GM23338 (cell line): ENCODE data around the gene ALDH5A1. TPM values are rescaled to one million over a fixed set of nuclear protein-coding genes. Genes with fewer than 3 reads are reported as not detected.

Source experiments
- ATAC-seq: fragments of 200-7000 bp; cut with Tn5 transposase; 3 replicates; pipeline ENCODE4 v1.9.1; 2020
- DNase-seq: peaks from one replicate; pipeline ENCODE4 v3.0.0-alpha.2; 2015; ENCODE audit warnings: low spot score
- H2AFZ ChIP-seq: fragments of 200-600 bp; sonication (generic); 2 replicates; pipeline ENCODE4 v1.8.0; 2016; ENCODE audit warnings: antibody characterized with exemption, mild to moderate bottlenecking, moderate library complexity
- H3F3A ChIP-seq: fragments of 200-600 bp; sonication (generic); replicated peaks from 2 replicates; pipeline ENCODE4 v1.8.0; 2017; ENCODE audit warnings: antibody characterized with exemption, mixed run types, low read depth
- H3K27ac ChIP-seq: fragments of 200-600 bp; sonication (generic); 2 replicates; pipeline ENCODE4 v1.6.1; 2016; ENCODE audit warnings: low read depth
- H3K27me3 ChIP-seq: fragments of 200-600 bp; sonication (generic); 2 replicates; pipeline ENCODE4 v1.8.0; 2016; ENCODE audit warnings: mild to moderate bottlenecking, mixed run types, moderate library complexity; ENCODE audit not compliant: insufficient read depth
- H3K36me3 ChIP-seq: fragments of 200-600 bp; sonication (generic); 2 replicates; pipeline ENCODE4 v1.8.0; 2016; ENCODE audit warnings: mild to moderate bottlenecking; ENCODE audit not compliant: insufficient read depth
- H3K4me1 ChIP-seq: fragments of 200-600 bp; sonication (generic); 2 replicates; pipeline ENCODE4 v1.8.0; 2016; ENCODE audit warnings: mild to moderate bottlenecking, moderate library complexity; ENCODE audit not compliant: insufficient read depth
- H3K4me2 ChIP-seq: fragments of 200-600 bp; sonication (generic); 2 replicates; pipeline ENCODE4 v1.7.1; 2017; ENCODE audit warnings: mixed run types
- H3K4me3 ChIP-seq: fragments of 200-600 bp; sonication (generic); 2 replicates; pipeline ENCODE4 v1.6.1; 2016; ENCODE audit warnings: mixed run types
- H3K79me2 ChIP-seq: fragments of 200-600 bp; sonication (generic); replicated peaks from 2 replicates; pipeline ENCODE4 v1.8.0; 2017; ENCODE audit warnings: mild to moderate bottlenecking; ENCODE audit not compliant: insufficient read depth
- H3K9me2 ChIP-seq: fragments of 200-600 bp; sonication (generic); 2 replicates; pipeline ENCODE4 v1.8.0; 2017; ENCODE audit not compliant: insufficient read depth
- H4K20me1 ChIP-seq: fragments of 200-600 bp; sonication (generic); replicated peaks from 2 replicates; pipeline ENCODE4 v1.8.0; 2017; ENCODE audit warnings: mild to moderate bottlenecking; ENCODE audit not compliant: insufficient read depth
- H3K27ac Mint-ChIP-seq: 2 replicates; pipeline ENCODE4 v1.8.0; 2020; ENCODE audit warnings: inconsistent platforms, mild to moderate bottlenecking, moderate library complexity, mixed read lengths
- H3K27me3 Mint-ChIP-seq: 3 replicates; pipeline ENCODE4 v1.8.0; 2022; ENCODE audit warnings: low read depth, mild to moderate bottlenecking, moderate library complexity, mixed read lengths, inconsistent platforms; ENCODE audit not compliant: insufficient read depth, poor library complexity
- H3K36me3 Mint-ChIP-seq: 3 replicates; pipeline ENCODE4 v1.8.0; 2021; ENCODE audit warnings: low read depth, mild to moderate bottlenecking, inconsistent platforms, moderate library complexity, mixed read lengths
- H3K4me1 Mint-ChIP-seq: 3 replicates; pipeline ENCODE4 v1.8.0; 2020; ENCODE audit warnings: mild to moderate bottlenecking, inconsistent platforms, mixed read lengths
- H3K4me3 Mint-ChIP-seq: 3 replicates; pipeline ENCODE4 v1.8.0; 2021; ENCODE audit warnings: moderate library complexity, mild to moderate bottlenecking, inconsistent platforms, mixed read lengths
- H3K9me3 Mint-ChIP-seq: 3 replicates; pipeline ENCODE4 v1.8.0; 2020; ENCODE audit warnings: moderate library complexity, mild to moderate bottlenecking, inconsistent platforms, mixed read lengths
- CREB1 ChIP-seq: fragments of 250-450 bp; sonication (Bioruptor Pico); IDR thresholded peaks from 2 replicates; pipeline ENCODE4 v1.5.0; 2020; ENCODE audit warnings: low read depth, mild to moderate bottlenecking, moderate library complexity
- EZH2 ChIP-seq: fragments of 200-600 bp; sonication (generic); IDR thresholded peaks from one replicate; pipeline ENCODE4 v1.8.0; 2017; ENCODE audit warnings: antibody characterized with exemption, mild to moderate bottlenecking, low read depth; ENCODE audit not compliant: unreplicated experiment
- JUNB ChIP-seq: IDR thresholded peaks from one replicate; pipeline ENCODE4 v1.6.1; 2016; ENCODE audit warnings: antibody characterized with exemption; ENCODE audit not compliant: unreplicated experiment
- POLR2AphosphoS5 ChIP-seq: IDR thresholded peaks from 2 replicates; pipeline ENCODE4 v1.6.1; 2016; ENCODE audit warnings: antibody characterized with exemption, low read depth
- STAT1 ChIP-seq: IDR thresholded peaks from one replicate; pipeline ENCODE4 v1.6.1; 2016; ENCODE audit warnings: antibody characterized with exemption; ENCODE audit not compliant: unreplicated experiment
- ZNF114 ChIP-seq: fragments of 250-450 bp; sonication (Bioruptor Pico); IDR thresholded peaks from 2 replicates; pipeline ENCODE4 v1.5.0; 2020; ENCODE audit warnings: mild to moderate bottlenecking, moderate library complexity
- ZNF331 ChIP-seq: fragments of 250-450 bp; sonication (Bioruptor Pico); IDR thresholded peaks from 2 replicates; pipeline ENCODE4 v1.5.0; 2020; ENCODE audit warnings: low read depth, mild to moderate bottlenecking, moderate library complexity
- polyA plus RNA-seq: library from polyadenylated mRNA; unstranded; fragments of >200 nt; fragmentation: Nextera tagmentation; extraction: Ambion mirVana; gene quantifications from 2 replicates; pipeline ENCODE4 v1.2.1, GENCODE V29; 2016
- total RNA-seq: library from RNA; depleted of rRNA; stranded (reverse); fragments of >200 nt; shearing (Covaris generic); gene quantifications from 2 replicates; pipeline ENCODE4 v1.2.3, GENCODE V29; 2014
- TF ChIP-seq, protein P1 (sequence below): fragments of 250-450 bp; sonication (Bioruptor Pico); IDR thresholded peaks from 2 replicates; pipeline ENCODE4 v1.5.0; 2020; ENCODE audit warnings: mild to moderate bottlenecking, moderate library complexity
- TF ChIP-seq, protein P2 (sequence below): IDR thresholded peaks from 2 replicates; pipeline ENCODE4 v1.6.1; 2016; ENCODE audit warnings: antibody characterized with exemption
- TF ChIP-seq, protein P3 (sequence below): IDR thresholded peaks from one replicate; pipeline ENCODE4 v1.6.1; 2018; ENCODE audit warnings: antibody characterized with exemption; ENCODE audit not compliant: unreplicated experiment

Gene ALDH5A1
- total and polyA plus RNA-seq, 2 experiments from 2014 or later: 3.1 to 5.2 TPM

DNA sequence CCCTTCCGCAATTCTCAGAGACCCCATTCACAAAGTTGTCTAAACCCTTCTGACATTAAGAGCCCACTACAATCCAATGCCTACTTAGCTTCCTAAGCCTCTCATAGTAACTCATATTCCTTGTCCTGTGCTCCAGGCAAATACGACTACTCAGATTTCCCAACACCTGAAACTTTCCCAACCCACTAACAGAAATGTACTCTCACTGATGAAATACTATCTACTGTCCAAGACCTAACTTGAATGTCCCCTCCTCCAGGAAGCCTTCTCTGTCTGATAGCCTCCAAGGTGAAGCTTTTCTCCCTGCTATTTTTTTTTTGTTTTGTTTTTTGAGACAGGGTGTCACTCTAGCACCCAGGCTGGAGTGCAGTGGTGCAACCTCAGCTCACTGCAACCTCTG is 35.8 kb upstream of the ALDH5A1 start (continued):
- TF ChIP-seq, protein P1, sequence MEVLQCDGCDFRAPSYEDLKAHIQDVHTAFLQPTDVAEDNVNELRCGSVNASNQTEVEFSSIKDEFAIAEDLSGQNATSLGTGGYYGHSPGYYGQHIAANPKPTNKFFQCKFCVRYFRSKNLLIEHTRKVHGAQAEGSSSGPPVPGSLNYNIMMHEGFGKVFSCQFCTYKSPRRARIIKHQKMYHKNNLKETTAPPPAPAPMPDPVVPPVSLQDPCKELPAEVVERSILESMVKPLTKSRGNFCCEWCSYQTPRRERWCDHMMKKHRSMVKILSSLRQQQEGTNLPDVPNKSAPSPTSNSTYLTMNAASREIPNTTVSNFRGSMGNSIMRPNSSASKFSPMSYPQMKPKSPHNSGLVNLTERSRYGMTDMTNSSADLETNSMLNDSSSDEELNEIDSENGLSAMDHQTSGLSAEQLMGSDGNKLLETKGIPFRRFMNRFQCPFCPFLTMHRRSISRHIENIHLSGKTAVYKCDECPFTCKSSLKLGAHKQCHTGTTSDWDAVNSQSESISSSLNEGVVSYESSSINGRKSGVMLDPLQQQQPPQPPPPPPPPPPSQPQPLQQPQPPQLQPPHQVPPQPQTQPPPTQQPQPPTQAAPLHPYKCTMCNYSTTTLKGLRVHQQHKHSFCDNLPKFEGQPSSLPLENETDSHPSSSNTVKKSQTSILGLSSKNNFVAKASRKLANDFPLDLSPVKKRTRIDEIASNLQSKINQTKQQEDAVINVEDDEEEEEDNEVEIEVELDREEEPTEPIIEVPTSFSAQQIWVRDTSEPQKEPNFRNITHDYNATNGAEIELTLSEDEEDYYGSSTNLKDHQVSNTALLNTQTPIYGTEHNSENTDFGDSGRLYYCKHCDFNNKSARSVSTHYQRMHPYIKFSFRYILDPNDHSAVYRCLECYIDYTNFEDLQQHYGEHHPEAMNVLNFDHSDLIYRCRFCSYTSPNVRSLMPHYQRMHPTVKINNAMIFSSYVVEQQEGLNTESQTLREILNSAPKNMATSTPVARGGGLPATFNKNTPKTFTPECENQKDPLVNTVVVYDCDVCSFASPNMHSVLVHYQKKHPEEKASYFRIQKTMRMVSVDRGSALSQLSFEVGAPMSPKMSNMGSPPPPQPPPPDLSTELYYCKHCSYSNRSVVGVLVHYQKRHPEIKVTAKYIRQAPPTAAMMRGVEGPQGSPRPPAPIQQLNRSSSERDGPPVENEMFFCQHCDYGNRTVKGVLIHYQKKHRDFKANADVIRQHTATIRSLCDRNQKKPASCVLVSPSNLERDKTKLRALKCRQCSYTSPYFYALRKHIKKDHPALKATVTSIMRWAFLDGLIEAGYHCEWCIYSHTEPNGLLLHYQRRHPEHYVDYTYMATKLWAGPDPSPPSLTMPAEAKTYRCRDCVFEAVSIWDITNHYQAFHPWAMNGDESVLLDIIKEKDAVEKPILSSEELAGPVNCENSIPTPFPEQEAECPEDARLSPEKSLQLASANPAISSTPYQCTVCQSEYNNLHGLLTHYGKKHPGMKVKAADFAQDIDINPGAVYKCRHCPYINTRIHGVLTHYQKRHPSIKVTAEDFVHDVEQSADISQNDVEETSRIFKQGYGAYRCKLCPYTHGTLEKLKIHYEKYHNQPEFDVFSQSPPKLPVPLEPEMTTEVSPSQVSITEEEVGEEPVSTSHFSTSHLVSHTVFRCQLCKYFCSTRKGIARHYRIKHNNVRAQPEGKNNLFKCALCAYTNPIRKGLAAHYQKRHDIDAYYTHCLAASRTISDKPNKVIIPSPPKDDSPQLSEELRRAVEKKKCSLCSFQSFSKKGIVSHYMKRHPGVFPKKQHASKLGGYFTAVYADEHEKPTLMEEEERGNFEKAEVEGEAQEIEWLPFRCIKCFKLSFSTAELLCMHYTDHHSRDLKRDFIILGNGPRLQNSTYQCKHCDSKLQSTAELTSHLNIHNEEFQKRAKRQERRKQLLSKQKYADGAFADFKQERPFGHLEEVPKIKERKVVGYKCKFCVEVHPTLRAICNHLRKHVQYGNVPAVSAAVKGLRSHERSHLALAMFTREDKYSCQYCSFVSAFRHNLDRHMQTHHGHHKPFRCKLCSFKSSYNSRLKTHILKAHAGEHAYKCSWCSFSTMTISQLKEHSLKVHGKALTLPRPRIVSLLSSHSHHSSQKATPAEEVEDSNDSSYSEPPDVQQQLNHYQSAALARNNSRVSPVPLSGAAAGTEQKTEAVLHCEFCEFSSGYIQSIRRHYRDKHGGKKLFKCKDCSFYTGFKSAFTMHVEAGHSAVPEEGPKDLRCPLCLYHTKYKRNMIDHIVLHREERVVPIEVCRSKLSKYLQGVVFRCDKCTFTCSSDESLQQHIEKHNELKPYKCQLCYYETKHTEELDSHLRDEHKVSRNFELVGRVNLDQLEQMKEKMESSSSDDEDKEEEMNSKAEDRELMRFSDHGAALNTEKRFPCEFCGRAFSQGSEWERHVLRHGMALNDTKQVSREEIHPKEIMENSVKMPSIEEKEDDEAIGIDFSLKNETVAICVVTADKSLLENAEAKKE (CRISPR knock-in tag): no peak
- TF ChIP-seq POLR2AphosphoS5 (no peak), JUNB (no peak), STAT1 (no peak), CREB1 (CRISPR knock-in tag) (no peak)
- TF ChIP-seq, protein P2, sequence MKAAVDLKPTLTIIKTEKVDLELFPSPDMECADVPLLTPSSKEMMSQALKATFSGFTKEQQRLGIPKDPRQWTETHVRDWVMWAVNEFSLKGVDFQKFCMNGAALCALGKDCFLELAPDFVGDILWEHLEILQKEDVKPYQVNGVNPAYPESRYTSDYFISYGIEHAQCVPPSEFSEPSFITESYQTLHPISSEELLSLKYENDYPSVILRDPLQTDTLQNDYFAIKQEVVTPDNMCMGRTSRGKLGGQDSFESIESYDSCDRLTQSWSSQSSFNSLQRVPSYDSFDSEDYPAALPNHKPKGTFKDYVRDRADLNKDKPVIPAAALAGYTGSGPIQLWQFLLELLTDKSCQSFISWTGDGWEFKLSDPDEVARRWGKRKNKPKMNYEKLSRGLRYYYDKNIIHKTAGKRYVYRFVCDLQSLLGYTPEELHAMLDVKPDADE: no peak

DNA sequence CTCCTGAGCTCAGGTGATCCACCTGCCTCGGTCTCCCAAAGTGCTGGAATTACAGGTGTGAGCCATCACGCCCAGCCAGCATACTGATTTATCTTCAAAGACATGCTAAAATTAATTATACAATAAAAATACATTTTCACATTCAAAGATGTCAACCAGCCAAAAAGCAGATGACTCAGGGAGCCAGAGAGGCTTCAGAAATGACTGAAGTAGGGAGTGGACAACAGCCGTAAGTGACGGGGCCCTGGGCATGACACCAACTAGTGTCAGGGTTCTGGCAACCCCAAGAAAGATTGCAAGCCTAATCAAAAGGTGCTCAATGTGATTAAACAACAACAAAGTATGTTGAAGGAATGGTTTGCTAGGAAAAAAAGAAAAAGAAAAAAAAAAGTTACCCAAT is 33.8 kb upstream of the ALDH5A1 start:
- Histone ChIP-seq H3K36me3 (no peaks in the 10 kb centered on the region), H3K4me1 (no peaks in the 10 kb centered on the region), H3K27ac (no peak overlapping the region), H3K4me3 (no peak overlapping the region), H3K27me3 (no peaks in the 10 kb centered on the region), H3K9me2 (no peaks in the 10 kb centered on the region), H3K79me2 (no peaks in the 10 kb centered on the region), H3K4me2 (no peak overlapping the region), H4K20me1 (no peaks in the 10 kb centered on the region), H3F3A (no peaks in the 10 kb centered on the region), H2AFZ (no peak overlapping the region)
- no peaks in the 10 kb centered on the region for H3K36me3 Mint-ChIP-seq
- no peak overlapping the region for H3K27ac Mint-ChIP-seq
- no peak for ATAC-seq
- no peak for DNase-seq
- no peak overlapping the region for H3K4me3 Mint-ChIP-seq
- H3K4me1 Mint-ChIP-seq: no peaks in the 10 kb centered on the region
- H3K9me3 Mint-ChIP-seq: no peaks in the 10 kb centered on the region
- peaks cover 1% of the 10 kb centered on the region for H3K27me3 Mint-ChIP-seq
- TF ChIP-seq, protein P3, sequence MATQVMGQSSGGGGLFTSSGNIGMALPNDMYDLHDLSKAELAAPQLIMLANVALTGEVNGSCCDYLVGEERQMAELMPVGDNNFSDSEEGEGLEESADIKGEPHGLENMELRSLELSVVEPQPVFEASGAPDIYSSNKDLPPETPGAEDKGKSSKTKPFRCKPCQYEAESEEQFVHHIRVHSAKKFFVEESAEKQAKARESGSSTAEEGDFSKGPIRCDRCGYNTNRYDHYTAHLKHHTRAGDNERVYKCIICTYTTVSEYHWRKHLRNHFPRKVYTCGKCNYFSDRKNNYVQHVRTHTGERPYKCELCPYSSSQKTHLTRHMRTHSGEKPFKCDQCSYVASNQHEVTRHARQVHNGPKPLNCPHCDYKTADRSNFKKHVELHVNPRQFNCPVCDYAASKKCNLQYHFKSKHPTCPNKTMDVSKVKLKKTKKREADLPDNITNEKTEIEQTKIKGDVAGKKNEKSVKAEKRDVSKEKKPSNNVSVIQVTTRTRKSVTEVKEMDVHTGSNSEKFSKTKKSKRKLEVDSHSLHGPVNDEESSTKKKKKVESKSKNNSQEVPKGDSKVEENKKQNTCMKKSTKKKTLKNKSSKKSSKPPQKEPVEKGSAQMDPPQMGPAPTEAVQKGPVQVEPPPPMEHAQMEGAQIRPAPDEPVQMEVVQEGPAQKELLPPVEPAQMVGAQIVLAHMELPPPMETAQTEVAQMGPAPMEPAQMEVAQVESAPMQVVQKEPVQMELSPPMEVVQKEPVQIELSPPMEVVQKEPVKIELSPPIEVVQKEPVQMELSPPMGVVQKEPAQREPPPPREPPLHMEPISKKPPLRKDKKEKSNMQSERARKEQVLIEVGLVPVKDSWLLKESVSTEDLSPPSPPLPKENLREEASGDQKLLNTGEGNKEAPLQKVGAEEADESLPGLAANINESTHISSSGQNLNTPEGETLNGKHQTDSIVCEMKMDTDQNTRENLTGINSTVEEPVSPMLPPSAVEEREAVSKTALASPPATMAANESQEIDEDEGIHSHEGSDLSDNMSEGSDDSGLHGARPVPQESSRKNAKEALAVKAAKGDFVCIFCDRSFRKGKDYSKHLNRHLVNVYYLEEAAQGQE: no peak
- TF ChIP-seq JUNB: no peak
- no peak for TF ChIP-seq CREB1 (CRISPR knock-in tag)
- no peak for TF ChIP-seq ZNF114
- TF ChIP-seq ZNF331 (CRISPR knock-in tag): no peak
- no peak for TF ChIP-seq EZH2
- no peak for TF ChIP-seq STAT1
